Stimulated activated CD8-positive, alpha-beta memory T cell treated with anti-CD3 and anti-CD28 coated beads, Interleukin-4, amount 100 ng/mL, for 4 hours (primary cell): ENCODE data around the gene PTPRT.

Experiments used
- DNase-seq, 2 donors: peaks; one replicate each; pipeline ENCODE4 v3.0.0-alpha.2; 2020; ENCODE audit warnings: low read depth in 2 of 2, low spot score in 1 of 2

Gene PTPRT

GRCh38 chr20:42846784-42847490 lies 342.8 kb downstream of the PTPRT start:
- DNase-seq: no peak

- DNase-seq: no peak
These were observed 345.0 kb downstream of the PTPRT start for GRCh38 chr20:42844751-42845150.

GRCh38 chr20:42837456-42837855 lies 352.2 kb downstream of the PTPRT start:
- no peak for DNase-seq

- DNase-seq: no peak
These were observed 353.4 kb downstream of the PTPRT start for GRCh38 chr20:42836339-42836738.

- DNase-seq: no peak
These were observed 381.8 kb downstream of the PTPRT start for GRCh38 chr20:42807876-42808275.

GRCh38 chr20:42795111-42795695 lies 394.5 kb downstream of the PTPRT start:
- DNase-seq: no peak

- no peak for DNase-seq
These were observed 397.7 kb downstream of the PTPRT start for GRCh38 chr20:42792052-42792451.

GRCh38 chr20:42790111-42790510 lies 399.6 kb downstream of the PTPRT start:
- no peak for DNase-seq

GRCh38 chr20:42788707-42789106 lies 401.0 kb downstream of the PTPRT start:
- DNase-seq: no peak

- DNase-seq: no peak
These were observed 404.7 kb downstream of the PTPRT start for GRCh38 chr20:42785041-42785440.

GRCh38 chr20:42779216-42779615 lies 410.5 kb downstream of the PTPRT start:
- DNase-seq: no peak

GRCh38 chr20:42775866-42776265 lies 413.8 kb downstream of the PTPRT start:
- no peak for DNase-seq

- DNase-seq: no peak
These were observed 414.7 kb downstream of the PTPRT start for GRCh38 chr20:42775037-42775436.

GRCh38 chr20:42763015-42763414 lies 426.7 kb downstream of the PTPRT start:
- DNase-seq: no peak

- no peak for DNase-seq
These were observed 432.7 kb downstream of the PTPRT start for GRCh38 chr20:42756991-42757390.

GRCh38 chr20:42754706-42755105 lies 435.0 kb downstream of the PTPRT start:
- no peak for DNase-seq

GRCh38 chr20:42752620-42753019 lies 437.1 kb downstream of the PTPRT start:
- no peak for DNase-seq

- DNase-seq: no peak
These were observed 440.1 kb downstream of the PTPRT start for GRCh38 chr20:42749556-42749955.

- DNase-seq: no peak
These were observed 441.8 kb downstream of the PTPRT start for GRCh38 chr20:42747765-42748411.

GRCh38 chr20:42744756-42745465 lies 444.8 kb downstream of the PTPRT start:
- no peak for DNase-seq

- DNase-seq: no peak
These were observed 446.8 kb downstream of the PTPRT start for GRCh38 chr20:42742926-42743325.

GRCh38 chr20:42741906-42742305 lies 447.8 kb downstream of the PTPRT start:
- no peak for DNase-seq
